Ovary (tissue), 3 donors: ENCODE results near the gene LEMD2.

Experiments
- CTCF ChIP-seq, 3 donors: fragments of 450-650 bp in 2 of 3; fragments of 200-600 bp in 1 of 3; IDR thresholded peaks; one replicate each; pipeline versions ENCODE4 v1.5.1 to v1.8.0; 2016 to 2022; ENCODE audit warnings: antibody characterized with exemption in 3 of 3, mild to moderate bottlenecking in 1 of 3
- EP300 ChIP-seq: sonication (generic); formaldehyde crosslinking; IDR thresholded peaks from one replicate; pipeline ENCODE4 v1.6.1; 2017; ENCODE audit warnings: antibody characterized with exemption
- POLR2A ChIP-seq: fragments of 450-650 bp; IDR thresholded peaks from one replicate; pipeline ENCODE4 v1.6.1; 2017; ENCODE audit warnings: antibody characterized with exemption, mild to moderate bottlenecking, moderate library complexity
- donor health status: DM: no; HTN: no; CAD: no.

GRCh38 chr6:33799454-33800113 lies 10.7 kb upstream of the LEMD2 start:
- no peak for TF ChIP-seq POLR2A
- TF ChIP-seq CTCF (IDR thresholded peaks at IDR 0.05) = no peak
- TF ChIP-seq EP300 = no peak
